ENCODE results near the gene HNF1A. TPM values are rescaled to one million over a fixed set of nuclear protein-coding genes. Genes with fewer than 3 reads are reported as not detected.

Gene HNF1A
- total RNA-seq, 2 experiments from 2014 or later: not detected

GRCh38 chr12:121008347-121009098 lies 30.2 kb downstream of the HNF1A start:
- Mint-ChIP-seq H3K27ac (no peak overlapping the region), H3K27me3 (no peaks in the 10 kb centered on the region), H3K9me3 (no peaks in the 10 kb centered on the region), H3K4me1 (peaks cover 7% of the 10 kb centered on the region), H3K4me3 (no peak overlapping the region), H3K36me3 (peaks cover 20% of the 10 kb centered on the region)
- DNase-seq: no peak

GRCh38 chr12:121009741-121010140 lies 31.4 kb downstream of the HNF1A start:
- no peak for DNase-seq
- no peaks in the 10 kb centered on the region for H3K27me3 Mint-ChIP-seq
- H3K4me3 Mint-ChIP-seq: no peak overlapping the region
- H3K4me1 Mint-ChIP-seq: peaks cover 9% of the 10 kb centered on the region
- peaks cover 20% of the 10 kb centered on the region for H3K36me3 Mint-ChIP-seq
- no peak overlapping the region for H3K27ac Mint-ChIP-seq
- no peaks in the 10 kb centered on the region for H3K9me3 Mint-ChIP-seq

- H3K27me3 Mint-ChIP-seq: no peaks in the 10 kb centered on the region
- peaks cover 13% of the 10 kb centered on the region for H3K36me3 Mint-ChIP-seq
- H3K4me1 Mint-ChIP-seq: peaks cover 15% of the 10 kb centered on the region
- no peak for DNase-seq
- no peak overlapping the region for H3K4me3 Mint-ChIP-seq
- H3K9me3 Mint-ChIP-seq: no peaks in the 10 kb centered on the region
- no peak overlapping the region for H3K27ac Mint-ChIP-seq
These were observed 32.5 kb downstream of the HNF1A start for GRCh38 chr12:121010860-121011259.

- H3K27ac Mint-ChIP-seq: no peak overlapping the region
- no peak overlapping the region for H3K4me3 Mint-ChIP-seq
These were observed 33.5 kb downstream of the HNF1A start for GRCh38 chr12:121011820-121012219.

GRCh38 chr12:121013715-121014114 lies 35.4 kb downstream of the HNF1A start:
- Mint-ChIP-seq H3K27ac (no peak overlapping the region), H3K27me3 (no peaks in the 10 kb centered on the region), H3K9me3 (no peaks in the 10 kb centered on the region), H3K4me3 (peak overlapping the region; percentile 22), H3K36me3 (peaks cover 4% of the 10 kb centered on the region), H3K4me1 (peaks cover 17% of the 10 kb centered on the region)
- no peak for DNase-seq

More at GRCh38 chr12:121011820-121012219, 33.5 kb downstream of the HNF1A start:
- DNase-seq: no peak
- Mint-ChIP-seq H3K36me3 (peaks cover 10% of the 10 kb centered on the region), H3K9me3 (no peaks in the 10 kb centered on the region), H3K4me1 (peaks cover 17% of the 10 kb centered on the region), H3K27me3 (no peaks in the 10 kb centered on the region)

GRCh38 chr12:121015825-121016766 lies 37.8 kb downstream of the HNF1A start, which contains the start of gene C12orf43:
Gene C12orf43 (minus strand): TSS chr12:121016487. CDS start chr12:121016474, 13 bp downstream.
- H3K4me3 Mint-ChIP-seq: peak within 1 kb of the TSS; percentile 99
- peaks cover 17% of the 10 kb centered on the region for H3K4me1 Mint-ChIP-seq
- no peaks in the 10 kb centered on the region for H3K9me3 Mint-ChIP-seq

GRCh38 chr12:121017966-121018491 lies 39.7 kb downstream of the HNF1A start:
- Mint-ChIP-seq H3K9me3 (no peaks in the 10 kb centered on the region), H3K4me1 (peaks cover 10% of the 10 kb centered on the region), H3K4me3 (no peak overlapping the region), H3K27me3 (no peaks in the 10 kb centered on the region), H3K27ac (no peak overlapping the region), H3K36me3 (peaks cover 3% of the 10 kb centered on the region)
- no peak for DNase-seq

More at GRCh38 chr12:121015825-121016766, 37.8 kb downstream of the HNF1A start, which contains the start of gene C12orf43:
- H3K27me3 Mint-ChIP-seq: no peaks in the 10 kb centered on the region
- H3K27ac Mint-ChIP-seq: peak within 1 kb of the TSS; percentile 98
- DNase-seq: peak; percentile 90
- peaks cover 2% of the 10 kb centered on the region for H3K36me3 Mint-ChIP-seq

- H3K27ac Mint-ChIP-seq: no peak overlapping the region
These were observed 40.7 kb downstream of the HNF1A start for GRCh38 chr12:121018860-121019617.

GRCh38 chr12:121021754-121022153 lies 43.4 kb downstream of the HNF1A start:
- no peak overlapping the region for H3K4me3 Mint-ChIP-seq
- H3K36me3 Mint-ChIP-seq: peaks cover 1% of the 10 kb centered on the region
- no peaks in the 10 kb centered on the region for H3K4me1 Mint-ChIP-seq
- no peak for DNase-seq
- no peak overlapping the region for H3K27ac Mint-ChIP-seq
- H3K27me3 Mint-ChIP-seq: no peaks in the 10 kb centered on the region
- no peaks in the 10 kb centered on the region for H3K9me3 Mint-ChIP-seq

More at GRCh38 chr12:121018860-121019617, 40.7 kb downstream of the HNF1A start:
- Mint-ChIP-seq H3K4me1 (peaks cover 8% of the 10 kb centered on the region), H3K4me3 (no peak overlapping the region), H3K36me3 (peaks cover 1% of the 10 kb centered on the region), H3K9me3 (no peaks in the 10 kb centered on the region), H3K27me3 (no peaks in the 10 kb centered on the region)
- no peak for DNase-seq

GRCh38 chr12:121022713-121023112 lies 44.4 kb downstream of the HNF1A start:
- H3K9me3 Mint-ChIP-seq: no peaks in the 10 kb centered on the region
- H3K4me3 Mint-ChIP-seq: no peak overlapping the region
- no peaks in the 10 kb centered on the region for H3K27me3 Mint-ChIP-seq
- no peak overlapping the region for H3K27ac Mint-ChIP-seq
- H3K4me1 Mint-ChIP-seq: no peaks in the 10 kb centered on the region
- DNase-seq: no peak
- peaks cover 1% of the 10 kb centered on the region for H3K36me3 Mint-ChIP-seq

- no peaks in the 10 kb centered on the region for H3K4me1 Mint-ChIP-seq
- H3K4me3 Mint-ChIP-seq: no peak overlapping the region
- no peaks in the 10 kb centered on the region for H3K27me3 Mint-ChIP-seq
- no peaks in the 10 kb centered on the region for H3K9me3 Mint-ChIP-seq
- H3K27ac Mint-ChIP-seq: no peak overlapping the region
- no peak for DNase-seq
- peaks cover 1% of the 10 kb centered on the region for H3K36me3 Mint-ChIP-seq
These were observed 45.5 kb downstream of the HNF1A start for GRCh38 chr12:121023799-121024198.

- no peak for DNase-seq
- H3K4me3 Mint-ChIP-seq: no peak overlapping the region
- no peak overlapping the region for H3K27ac Mint-ChIP-seq
- no peaks in the 10 kb centered on the region for H3K9me3 Mint-ChIP-seq
- peaks cover 1% of the 10 kb centered on the region for H3K36me3 Mint-ChIP-seq
- H3K27me3 Mint-ChIP-seq: no peaks in the 10 kb centered on the region
- H3K4me1 Mint-ChIP-seq: no peaks in the 10 kb centered on the region
These were observed 47.3 kb downstream of the HNF1A start for GRCh38 chr12:121025442-121026226.

- Mint-ChIP-seq H3K9me3 (no peaks in the 10 kb centered on the region), H3K4me1 (no peaks in the 10 kb centered on the region), H3K36me3 (peaks cover 1% of the 10 kb centered on the region), H3K4me3 (no peak overlapping the region), H3K27me3 (no peaks in the 10 kb centered on the region), H3K27ac (peak overlapping the region; percentile 4)
- no peak for DNase-seq
These were observed 48.1 kb downstream of the HNF1A start for GRCh38 chr12:121026274-121027045.
